HUDEP-2 (cell line): ENCODE data around the gene IRF1.

Experiments used
- DNase-seq, 76 experiments: peaks; one replicate each; lab custom pipeline; 2025; ENCODE audit not compliant: unreplicated experiment in 76 of 76; lab: John Stamatoyannopoulos, UW

The IRF1 gene

GRCh38 chr5:132475987-132476875 lies 14.3 kb downstream of the IRF1 start:
- DNase-seq: no peak

- no peak for DNase-seq
Observed at GRCh38 chr5:132475497-132475882, 15.1 kb downstream of the IRF1 start.

GRCh38 chr5:132474881-132475496 lies 15.6 kb downstream of the IRF1 start:
- no peak for DNase-seq

- no peak for DNase-seq
Observed at GRCh38 chr5:132474131-132474723, 16.3 kb downstream of the IRF1 start.

GRCh38 chr5:132473668-132474067 lies 16.9 kb downstream of the IRF1 start:
- no peak for DNase-seq

- DNase-seq: no peak
Observed at GRCh38 chr5:132473019-132473531, 17.5 kb downstream of the IRF1 start.

- DNase-seq: no peak
Observed at GRCh38 chr5:132472431-132472830, 18.1 kb downstream of the IRF1 start.

- DNase-seq: no peak
Observed at GRCh38 chr5:132471944-132472343, 18.6 kb downstream of the IRF1 start.

GRCh38 chr5:132471151-132471907 lies 19.2 kb downstream of the IRF1 start:
- no peak for DNase-seq

- DNase-seq: no peak
Observed at GRCh38 chr5:132470596-132470995, 20.0 kb downstream of the IRF1 start.

GRCh38 chr5:132470010-132470392 lies 20.6 kb downstream of the IRF1 start:
- no peak for DNase-seq

- no peak for DNase-seq
Observed at GRCh38 chr5:132469380-132470009, 21.1 kb downstream of the IRF1 start.

GRCh38 chr5:132468656-132469379 lies 21.8 kb downstream of the IRF1 start:
- no peak for DNase-seq

- no peak for DNase-seq
Observed at GRCh38 chr5:132467287-132467984, 23.1 kb downstream of the IRF1 start.

GRCh38 chr5:132466433-132467286 lies 23.9 kb downstream of the IRF1 start:
- peak in 29 of 76 experiments; percentile 9 to 57 (median 30) for DNase-seq

GRCh38 chr5:132465059-132465707 lies 25.4 kb downstream of the IRF1 start:
- DNase-seq: no peak

- no peak for DNase-seq
Observed at GRCh38 chr5:132464156-132464939, 26.2 kb downstream of the IRF1 start.
